ENCODE measurements around the gene CYGB. TPM values are rescaled to one million over a fixed set of nuclear protein-coding genes. Genes with fewer than 3 reads are reported as not detected.

Gene CYGB
- total and polyA plus RNA-seq, 2 of the 13 experiments (the other 11 are each of a cell fraction or from before 2014, with no cell fraction given), result 18.9 to 27.1 TPM

- TF ChIP-seq ZNF275 (CRISPR knock-in tag; IDR thresholded peaks at IDR 0.05; ENCODE audit: borderline replicate concordance) (no peak), SAFB2 (CRISPR knock-in tag; IDR thresholded peaks at IDR 0.05; ENCODE audit: borderline replicate concordance, low read depth) (peak; percentile 42; the same call in 1 of the 2 replicates), LBX2 (CRISPR knock-in tag; IDR thresholded peaks at IDR 0.05; ENCODE audit: borderline replicate concordance) (0 out of 2 replicates have a peak, but pooled peaks have one; percentile 23), TFDP1 (CRISPR knock-in tag; IDR thresholded peaks at IDR 0.05; ENCODE audit: borderline replicate concordance) (peak; percentile 18; the same call in 1 of the 2 replicates), NFRKB (IDR thresholded peaks at IDR 0.05) (no peak), HNF4G (IDR thresholded peaks at IDR 0.05; ENCODE audit: borderline replicate concordance, low read depth, low read length) (0 out of 2 replicates have a peak, but pooled peaks have one; percentile 1), HNF4G (CRISPR knock-in tag; IDR thresholded peaks at IDR 0.05; ENCODE audit: borderline replicate concordance, low read depth) (no peak)
Observed at GRCh38 chr17:76530095-76530723, 7.3 kb downstream of the CYGB start (continued).
